IPS-NIHi7 (cell line): ENCODE data around the gene NTM.

ENCODE experiments used
- DNase-seq: peaks from one replicate; pipeline ENCODE4 v3.0.0; 2012; ENCODE audit warnings: mixed read lengths; ENCODE audit errors: extremely low spot score

NTM gene

DNA sequence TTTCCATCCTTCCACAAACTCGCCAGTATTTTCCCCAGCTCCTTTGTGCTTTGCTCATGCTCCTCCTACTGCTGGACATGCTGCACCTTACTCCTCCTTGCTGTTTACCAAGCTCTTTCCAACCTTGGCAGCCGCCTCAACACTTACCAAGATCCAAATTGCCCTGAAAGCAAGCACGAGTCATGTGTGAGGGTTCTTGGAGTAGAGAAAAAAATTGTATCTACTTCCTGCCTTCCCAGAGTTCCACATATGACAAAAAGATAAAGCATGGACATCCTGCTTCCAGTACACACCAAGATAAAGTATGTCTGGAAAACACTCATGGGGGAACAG, 767.5 kb downstream of the NTM start:
- DNase-seq, result no peak

GRCh38 chr11:132139181-132139580, 768.8 kb downstream of the NTM start:
- no peak for DNase-seq

DNA sequence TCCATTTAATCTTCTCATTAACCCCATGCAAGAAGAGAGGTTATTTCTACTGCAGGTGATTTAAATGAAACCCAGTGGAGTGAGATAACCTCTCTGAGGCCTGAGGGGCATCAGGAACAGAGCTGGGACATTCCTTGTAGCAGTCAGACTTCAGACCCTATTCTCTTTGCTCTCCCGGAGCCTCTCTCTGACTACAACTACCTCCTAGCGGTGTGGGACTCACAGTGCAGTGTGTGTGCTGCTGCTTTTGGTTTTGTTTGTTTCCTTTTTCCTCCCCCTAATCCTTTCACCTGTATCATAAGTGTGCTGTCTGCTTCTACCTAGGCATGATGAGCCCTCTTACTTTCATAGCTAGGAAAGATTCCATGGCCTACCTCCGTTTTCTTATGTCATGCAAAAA, 769.6 kb downstream of the NTM start:
- peak; percentile 43 for DNase-seq

- no peak for DNase-seq
Observed at GRCh38 chr11:132142121-132142520, 771.7 kb downstream of the NTM start.

- DNase-seq, result no peak
Observed at GRCh38 chr11:132142554-132142953, 772.1 kb downstream of the NTM start.

GRCh38 chr11:132147464-132147863, 777.0 kb downstream of the NTM start:
- DNase-seq, result no peak

GRCh38 chr11:132154781-132155180, 784.4 kb downstream of the NTM start:
- no peak for DNase-seq

DNA sequence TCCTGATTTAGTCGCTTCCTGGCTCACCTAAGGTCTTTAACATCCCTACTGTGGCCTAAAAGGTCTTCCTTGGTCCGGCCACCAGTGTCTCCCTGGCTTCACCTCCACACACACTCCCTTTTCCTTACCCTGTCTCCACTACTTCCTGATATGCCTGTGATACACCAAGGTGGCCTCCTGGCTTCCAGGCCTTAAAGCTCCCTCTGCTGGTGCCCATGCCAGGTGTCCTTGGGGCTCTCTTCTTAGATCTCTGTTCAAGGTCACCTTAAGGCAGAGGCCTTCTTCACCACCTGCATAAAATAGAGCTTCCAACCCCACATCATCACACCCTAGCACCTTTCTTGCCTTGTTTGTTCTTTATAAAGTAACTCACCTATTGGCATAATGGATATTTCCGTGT, 787.7 kb downstream of the NTM start:
- peak; percentile 78 for DNase-seq

GRCh38 chr11:132158696-132159095, 788.3 kb downstream of the NTM start:
- no peak for DNase-seq

GRCh38 chr11:132161403-132162078, 791.1 kb downstream of the NTM start:
- no peak for DNase-seq

DNA sequence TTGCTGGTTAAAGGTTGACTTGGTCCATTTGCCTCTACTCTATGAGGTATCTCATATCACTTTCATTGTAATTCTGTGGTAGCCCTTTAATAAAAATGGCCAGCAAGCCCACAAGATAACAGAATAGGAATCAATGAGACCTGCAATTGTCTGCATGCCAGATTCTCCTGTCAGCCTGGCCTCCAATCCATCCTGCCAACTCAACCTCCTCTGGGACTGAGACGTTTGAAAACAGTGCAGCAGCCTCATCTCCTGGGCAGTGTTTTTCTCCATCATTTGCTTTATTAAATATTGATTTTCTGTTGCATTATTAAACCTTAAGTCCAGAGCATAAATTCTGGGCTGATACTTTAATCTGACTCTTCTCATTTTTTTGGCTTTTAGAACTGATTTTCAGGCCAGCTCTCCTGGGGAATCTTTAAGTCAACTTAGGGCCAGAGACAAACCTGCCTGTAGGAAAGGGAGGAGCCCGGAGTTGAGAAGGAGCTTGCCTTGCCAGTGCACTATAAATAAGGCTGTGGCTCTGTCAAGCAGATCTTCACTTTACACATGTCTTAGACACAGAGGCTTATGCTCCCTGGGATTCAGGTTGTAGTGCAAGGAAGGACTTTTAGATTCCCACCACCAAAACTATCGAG, 798.0 kb downstream of the NTM start:
- no peak for DNase-seq

GRCh38 chr11:132171031-132171430, 800.6 kb downstream of the NTM start:
- no peak for DNase-seq

DNA sequence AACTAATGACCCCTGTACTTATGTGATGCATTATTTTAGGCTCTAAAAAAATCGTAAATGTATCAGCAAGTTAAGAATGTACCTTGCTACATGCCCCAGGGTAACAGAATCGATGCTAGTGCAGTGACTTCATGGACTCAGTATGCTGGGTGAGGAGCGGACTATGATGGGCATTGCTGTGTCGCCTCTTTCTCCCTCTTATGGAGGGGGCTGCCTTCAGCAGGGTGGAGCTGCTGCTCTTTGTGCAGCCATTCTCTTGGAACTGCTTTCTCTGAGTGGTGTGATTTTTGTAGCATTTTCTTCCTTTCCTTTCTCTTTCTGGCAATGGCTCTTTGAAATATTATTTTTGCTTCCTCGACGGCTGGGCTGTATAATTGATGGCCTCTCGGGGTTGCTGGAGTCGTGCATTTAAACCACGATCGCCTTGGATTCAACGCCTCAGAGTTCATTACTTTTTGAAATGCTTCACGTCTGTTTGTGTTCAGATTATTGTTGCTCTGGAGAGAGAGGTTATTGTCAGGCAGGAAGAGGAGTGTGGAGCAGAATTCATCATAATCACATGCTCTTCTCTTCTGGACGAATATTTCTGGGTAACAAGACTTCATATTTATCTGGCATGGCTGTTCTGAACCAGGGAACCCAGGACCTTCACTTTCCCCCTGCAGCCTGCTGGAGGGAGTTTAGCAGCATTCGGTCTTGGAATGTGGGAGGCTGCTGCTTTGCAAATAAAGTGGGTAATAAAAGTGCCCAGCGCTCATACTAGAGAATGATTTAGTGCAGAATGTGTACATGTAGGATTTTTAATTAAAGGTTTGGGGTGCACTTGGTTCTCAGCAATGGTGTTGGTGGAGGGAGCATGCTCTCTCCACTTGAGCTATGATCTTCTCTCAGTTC, 804.2 kb downstream of the NTM start:
- DNase-seq, result no peak

DNA sequence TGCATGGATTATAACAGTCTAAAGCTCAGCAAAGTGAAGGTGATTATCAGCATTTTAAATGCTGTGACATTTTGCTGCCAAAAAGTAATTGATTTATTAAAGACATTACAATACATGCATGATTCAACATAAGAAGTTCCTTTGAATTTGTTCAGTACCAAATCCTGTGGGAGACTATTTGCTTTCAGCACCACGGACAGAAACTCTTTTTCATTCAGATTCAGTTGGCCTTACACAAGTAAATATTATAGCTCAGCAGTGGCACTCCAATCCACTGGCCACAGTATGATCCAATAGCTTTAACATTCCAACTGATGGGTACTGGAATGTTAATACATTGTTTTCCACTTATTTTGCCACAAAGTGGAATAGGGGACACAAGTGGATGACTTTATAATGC, 806.7 kb downstream of the NTM start:
- peak; percentile 46 for DNase-seq

DNA sequence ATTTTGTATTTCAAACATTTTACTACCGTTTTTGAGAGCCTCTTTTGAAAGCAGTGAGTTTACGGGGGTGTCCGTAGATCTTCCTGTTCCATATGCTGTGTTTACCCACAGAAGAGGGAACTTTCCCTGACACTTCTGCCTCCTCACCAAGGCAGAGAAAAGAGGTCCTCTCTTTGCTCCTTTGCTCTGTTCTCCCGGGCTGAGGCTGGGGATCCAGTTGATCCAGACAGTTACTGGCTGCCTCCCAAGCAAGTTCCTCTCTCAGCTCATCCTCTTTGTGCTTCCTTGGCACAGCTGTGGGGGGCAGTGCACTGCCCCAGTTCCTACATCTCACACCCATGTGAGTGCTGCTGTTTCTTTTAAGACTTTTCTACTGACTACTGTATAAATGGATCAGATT, 813.7 kb downstream of the NTM start:
- no peak for DNase-seq

GRCh38 chr11:132185726-132186592, 815.5 kb downstream of the NTM start:
- no peak for DNase-seq

DNA sequence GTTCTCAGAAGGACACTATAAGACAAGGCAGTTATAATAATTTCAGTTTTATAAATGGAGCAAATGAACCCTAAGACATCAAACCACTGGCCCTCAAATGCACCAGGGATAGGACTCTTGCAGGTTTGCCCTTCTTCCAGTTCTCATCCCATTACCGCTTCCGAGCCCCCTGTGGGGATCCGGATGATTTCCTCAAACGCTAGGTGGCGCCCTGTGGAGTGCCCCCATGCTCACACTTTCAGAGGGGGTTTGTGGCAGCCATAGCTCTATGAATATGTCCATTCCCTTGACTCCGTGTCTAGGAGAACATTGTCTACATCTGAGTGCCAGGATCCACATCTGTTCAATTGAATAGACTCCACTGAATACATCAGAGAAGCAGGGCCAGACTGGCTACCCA, 816.3 kb downstream of the NTM start:
- peak; percentile 66 for DNase-seq

- DNase-seq, result no peak
Observed at GRCh38 chr11:132187386-132187785, 817.0 kb downstream of the NTM start.

- DNase-seq, result no peak
Observed at GRCh38 chr11:132187814-132188213, 817.4 kb downstream of the NTM start.

- no peak for DNase-seq
Observed at GRCh38 chr11:132196928-132197327, 826.5 kb downstream of the NTM start.

- DNase-seq, result no peak
Observed at GRCh38 chr11:132200353-132200936, 830.0 kb downstream of the NTM start.

DNA sequence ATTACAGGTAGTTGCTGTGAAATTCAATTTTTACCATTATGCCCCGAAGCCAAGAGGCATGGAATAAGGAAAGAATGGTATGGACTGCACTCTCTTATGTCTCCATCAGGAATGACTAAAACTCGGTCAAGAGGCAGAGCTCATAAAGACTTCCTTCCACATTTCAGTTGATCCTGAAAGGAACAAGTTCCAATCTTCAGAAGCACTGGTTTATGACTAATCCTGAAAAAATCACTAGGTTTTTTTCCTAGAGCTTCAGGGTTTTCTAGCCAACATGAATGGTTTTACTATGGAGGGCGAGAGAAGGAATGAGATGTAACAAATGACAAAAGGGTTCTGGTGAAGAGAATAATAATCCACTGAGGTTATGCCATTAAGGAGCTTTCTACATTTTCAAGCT, 832.2 kb downstream of the NTM start:
- no peak for DNase-seq
